HG03064 (cell line): ENCODE data around the gene POLRMT.
"Not testable (repeated sequence)": the region's sequence is repeated elsewhere in the genome, so short reads cannot be mapped to it uniquely, and the experiment has no call there.

ENCODE experiments used
- ATAC-seq: cut with Tn5 transposase; IDR thresholded peaks from one replicate; pipeline ENCODE4 v1.9.1; 2021; ENCODE audit warnings: low read depth; ENCODE audit not compliant: unreplicated experiment

Gene POLRMT

GRCh38 chr19:632579-633067 lies 714 bp downstream of the POLRMT start:
- no peak for ATAC-seq

DNA sequence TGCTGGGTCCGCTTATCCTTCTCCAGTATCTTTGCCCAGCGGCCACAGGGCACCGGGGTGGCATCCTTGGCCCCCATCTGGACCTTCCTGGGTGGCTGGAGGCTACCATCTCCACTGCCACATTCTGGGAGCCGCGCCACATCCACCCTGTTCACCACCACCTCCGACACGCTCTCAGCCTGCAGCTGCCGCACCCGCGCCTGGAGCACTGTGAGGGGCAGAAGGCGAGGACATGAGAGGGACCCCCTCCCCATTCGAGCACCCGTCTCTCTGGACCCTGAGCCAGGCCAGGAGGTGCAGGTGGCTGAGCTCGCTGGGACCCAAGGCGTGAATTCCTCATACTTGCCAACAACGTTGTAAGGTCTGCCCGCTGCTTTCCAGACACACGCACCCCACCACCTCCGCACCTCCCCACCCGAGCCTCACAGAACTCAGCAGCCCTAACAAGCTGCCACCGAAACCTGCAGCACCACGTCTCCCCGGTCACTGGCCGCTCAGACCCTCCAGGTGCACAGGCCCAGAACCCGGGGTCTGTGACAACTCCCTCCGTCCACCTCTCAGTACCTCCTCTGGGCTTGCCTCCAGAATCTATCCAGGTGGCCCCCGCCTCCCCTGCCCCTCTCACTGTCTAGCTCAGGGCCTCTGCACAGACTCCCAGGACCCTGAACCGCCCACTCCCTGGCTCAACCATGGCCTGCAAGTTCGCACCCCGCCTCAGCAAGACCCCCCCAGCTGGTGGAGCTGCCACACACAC lies 3.2 kb downstream of the POLRMT start:
- no peak for ATAC-seq

DNA sequence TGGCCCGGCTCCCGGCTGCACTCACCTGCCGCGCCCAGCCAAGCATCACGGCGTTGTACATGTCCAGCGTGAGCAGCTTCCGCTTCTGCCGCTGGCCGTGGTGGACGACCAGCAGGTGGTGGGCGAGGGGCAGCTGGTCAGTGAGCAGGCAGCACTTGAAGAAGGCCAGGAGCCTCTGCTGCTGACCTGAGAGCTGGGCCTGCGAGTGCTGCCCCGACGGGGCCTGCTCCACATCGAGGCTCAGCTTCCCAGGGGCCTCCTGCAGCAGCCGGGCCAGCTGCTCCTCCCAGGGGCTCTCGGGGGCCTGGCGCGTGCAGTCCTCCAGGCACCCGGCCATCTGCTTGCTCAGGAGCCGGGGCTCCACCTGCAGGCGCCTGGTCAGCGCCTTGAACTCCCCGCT lies 3.8 kb downstream of the POLRMT start:
- not testable (repeated sequence) for ATAC-seq

GRCh38 chr19:628168-628567 lies 5.2 kb downstream of the POLRMT start:
- no peak for ATAC-seq

- not testable (repeated sequence) for ATAC-seq
Measured at GRCh38 chr19:626566-626965, 6.8 kb downstream of the POLRMT start.

DNA sequence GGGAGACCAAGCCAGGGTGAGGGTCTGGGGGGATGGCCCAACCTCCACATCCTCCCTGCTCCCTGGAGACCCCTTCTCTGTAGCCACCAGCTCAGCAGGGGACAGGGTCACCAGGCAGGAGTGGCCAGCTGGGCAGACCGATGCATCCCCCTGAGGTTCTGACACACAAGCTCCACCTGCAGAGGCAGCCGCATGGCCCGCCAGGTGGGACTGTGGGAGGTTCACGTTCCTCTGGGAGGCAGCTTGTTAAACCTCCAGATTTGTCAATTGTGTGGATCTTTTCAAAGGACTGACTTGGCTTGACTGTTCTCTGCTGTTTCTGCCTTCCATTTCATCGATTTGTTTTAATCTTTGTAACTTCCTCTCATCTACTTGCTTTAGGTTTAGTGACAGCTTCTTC lies 8.1 kb downstream of the POLRMT start:
- ATAC-seq, result no peak

DNA sequence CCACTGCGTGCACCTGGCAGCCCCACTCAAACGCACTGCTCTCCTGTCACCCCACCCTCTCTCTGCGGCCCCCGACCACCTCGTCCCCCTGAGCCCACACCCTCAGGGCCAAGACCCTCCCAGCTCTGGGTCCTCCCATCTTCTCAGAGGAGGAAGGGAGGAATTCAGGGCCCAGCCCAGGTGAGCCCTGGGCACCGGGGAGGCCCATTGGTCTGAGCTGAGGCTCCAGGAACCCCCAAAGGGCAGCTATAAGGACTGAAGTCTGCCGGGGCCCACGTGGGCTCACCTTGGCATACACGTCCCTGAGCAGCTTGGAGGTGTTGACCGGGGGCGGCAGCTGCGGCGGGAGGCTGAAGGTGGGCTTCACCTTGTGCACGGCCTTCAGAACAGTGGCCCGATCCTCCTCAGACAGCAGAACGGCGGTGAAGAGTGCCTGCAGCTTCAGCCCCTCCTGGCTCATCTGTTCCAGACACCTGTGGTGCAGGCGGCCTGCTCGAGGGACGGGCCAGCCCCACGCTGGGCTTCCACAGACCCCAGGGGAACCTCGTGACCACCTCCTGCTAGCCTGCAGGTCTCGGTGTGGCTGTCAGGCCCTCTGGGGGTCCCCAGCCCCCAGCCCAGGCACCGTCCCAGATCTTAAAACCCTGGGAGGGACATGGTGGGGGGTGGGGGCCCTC lies 8.8 kb downstream of the POLRMT start:
- ATAC-seq, result no peak

GRCh38 chr19:623974-624373 lies 9.4 kb downstream of the POLRMT start:
- ATAC-seq, result no peak

- no peak for ATAC-seq
Measured at GRCh38 chr19:623175-623916, 10.0 kb downstream of the POLRMT start.

DNA sequence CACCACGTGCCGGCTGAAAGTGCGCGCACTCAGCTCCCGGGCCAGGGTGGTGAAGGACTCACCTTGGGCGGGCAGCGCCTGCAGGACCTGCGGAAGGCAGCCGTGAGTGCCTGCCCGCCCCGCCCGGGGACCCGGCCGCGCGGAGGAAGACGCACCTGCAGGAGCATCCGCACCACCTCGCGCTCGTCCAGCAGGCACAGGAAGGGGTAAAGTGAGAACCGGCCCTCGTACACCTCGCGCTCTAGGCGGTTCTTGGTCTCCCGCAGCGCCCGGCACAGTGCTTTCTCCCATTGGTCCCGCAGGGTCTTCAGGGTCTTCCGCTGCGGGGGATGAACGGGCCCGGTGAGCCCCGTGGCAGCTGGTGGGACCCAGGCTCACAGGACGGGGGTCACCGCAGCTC lies 10.7 kb downstream of the POLRMT start:
- ATAC-seq, result no peak

GRCh38 chr19:621819-622218 lies 11.5 kb downstream of the POLRMT start:
- no peak for ATAC-seq

DNA sequence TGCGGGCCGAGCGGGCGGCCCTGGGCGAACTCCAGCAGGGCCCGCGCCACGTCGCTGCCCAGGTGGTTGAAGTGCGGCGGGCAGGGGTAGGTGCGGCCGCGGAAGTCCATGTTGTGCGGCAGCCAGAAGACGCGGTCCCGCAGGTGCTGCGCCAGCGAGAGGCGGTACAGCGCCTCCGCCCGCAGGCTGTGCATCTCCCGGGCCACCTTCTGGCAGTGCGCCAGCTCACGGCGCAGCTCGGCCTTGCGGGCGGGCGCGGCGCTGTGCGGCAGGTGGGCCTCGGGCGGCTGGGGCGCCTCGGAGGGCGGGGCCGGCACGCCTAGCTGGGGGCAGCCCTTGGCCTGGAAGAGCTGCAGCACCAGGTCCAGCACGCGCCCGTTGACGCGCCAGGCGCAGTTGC lies 12.1 kb downstream of the POLRMT start:
- not testable (repeated sequence) for ATAC-seq

DNA sequence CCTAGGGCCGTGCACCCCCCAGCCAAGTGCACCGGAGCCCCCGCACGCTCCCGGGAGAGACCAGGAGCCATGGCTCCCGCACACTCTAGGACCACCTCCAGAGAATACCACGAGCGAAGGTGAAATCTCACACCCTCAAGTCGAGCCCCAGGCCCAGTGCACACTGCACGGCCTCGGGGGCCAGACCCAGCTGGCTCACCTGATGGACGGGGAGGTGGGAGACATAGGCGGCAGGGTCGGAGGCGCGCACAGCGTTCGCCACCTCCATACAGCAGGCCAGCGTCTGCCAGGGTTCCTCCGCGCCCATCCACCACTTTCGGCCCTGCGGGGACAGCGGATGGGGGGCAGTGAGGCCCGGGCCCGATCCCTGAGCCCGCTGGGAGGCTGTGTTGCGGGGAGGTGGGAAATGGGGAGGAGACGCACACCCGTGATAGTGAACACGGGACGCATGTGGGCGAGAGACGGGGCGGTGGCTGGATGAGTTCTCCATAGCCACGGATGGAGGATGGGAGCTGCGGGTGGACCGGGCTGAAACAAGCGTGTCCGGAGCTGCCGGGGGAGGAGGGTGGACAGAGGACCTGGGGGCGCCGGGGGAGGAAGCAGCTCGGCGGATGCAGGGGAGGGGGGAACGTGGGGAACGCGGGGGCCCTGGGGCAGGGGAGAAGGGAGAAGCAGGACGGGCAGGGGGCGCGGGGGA lies 13.0 kb downstream of the POLRMT start:
- no peak for ATAC-seq

- ATAC-seq, result no peak
Measured at GRCh38 chr19:619286-620002, 13.9 kb downstream of the POLRMT start.

- ATAC-seq, result no peak
Measured at GRCh38 chr19:618674-619285, 14.6 kb downstream of the POLRMT start.

GRCh38 chr19:618247-618619 lies 15.1 kb downstream of the POLRMT start:
- no peak for ATAC-seq

- ATAC-seq, result no peak
Measured at GRCh38 chr19:617551-618246, 15.6 kb downstream of the POLRMT start.

DNA sequence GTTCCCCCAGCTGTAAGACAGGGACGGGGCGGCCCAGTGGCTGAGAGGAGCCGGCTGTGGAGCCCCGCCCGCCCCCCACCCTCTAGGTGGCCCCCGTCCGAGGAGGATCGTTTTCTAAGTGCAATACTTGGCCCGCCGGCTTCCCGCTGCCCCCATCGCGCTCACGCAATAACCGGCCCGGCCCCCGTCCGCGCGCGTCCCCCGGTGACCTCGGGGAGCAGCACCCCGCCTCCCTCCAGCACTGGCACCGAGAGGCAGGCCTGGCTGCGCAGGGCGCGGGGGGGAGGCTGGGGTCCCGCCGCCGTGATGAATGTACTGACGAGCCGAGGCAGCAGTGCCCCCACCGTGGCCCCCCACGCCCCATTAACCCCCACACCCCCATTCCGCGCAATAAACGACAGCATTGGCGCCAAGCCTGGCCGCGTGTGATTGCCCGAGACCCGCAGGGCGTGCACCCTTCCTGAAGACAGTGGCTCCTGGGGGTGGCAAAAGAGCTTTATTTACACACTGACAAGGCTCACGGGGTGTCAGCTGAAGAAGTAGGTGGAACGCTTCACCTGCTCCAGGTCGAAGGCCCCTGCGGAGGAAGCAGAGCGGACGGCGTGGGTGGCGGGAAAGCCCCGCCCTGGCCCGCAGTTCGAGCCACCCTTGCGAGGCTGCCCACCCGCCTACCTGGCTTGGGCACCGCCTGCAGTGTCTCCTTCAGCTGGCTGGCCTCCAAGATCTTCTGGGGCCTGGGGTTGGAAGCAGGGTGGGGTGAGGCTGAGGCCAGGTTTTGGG lies 16.4 kb downstream of the POLRMT start:
- ATAC-seq, result no peak
